ENCODE measurements around the gene CAPRIN2.

- no peak for TF ChIP-seq POLR2A (IDR thresholded peaks at IDR 0.05)
- TF ChIP-seq, protein P1, sequence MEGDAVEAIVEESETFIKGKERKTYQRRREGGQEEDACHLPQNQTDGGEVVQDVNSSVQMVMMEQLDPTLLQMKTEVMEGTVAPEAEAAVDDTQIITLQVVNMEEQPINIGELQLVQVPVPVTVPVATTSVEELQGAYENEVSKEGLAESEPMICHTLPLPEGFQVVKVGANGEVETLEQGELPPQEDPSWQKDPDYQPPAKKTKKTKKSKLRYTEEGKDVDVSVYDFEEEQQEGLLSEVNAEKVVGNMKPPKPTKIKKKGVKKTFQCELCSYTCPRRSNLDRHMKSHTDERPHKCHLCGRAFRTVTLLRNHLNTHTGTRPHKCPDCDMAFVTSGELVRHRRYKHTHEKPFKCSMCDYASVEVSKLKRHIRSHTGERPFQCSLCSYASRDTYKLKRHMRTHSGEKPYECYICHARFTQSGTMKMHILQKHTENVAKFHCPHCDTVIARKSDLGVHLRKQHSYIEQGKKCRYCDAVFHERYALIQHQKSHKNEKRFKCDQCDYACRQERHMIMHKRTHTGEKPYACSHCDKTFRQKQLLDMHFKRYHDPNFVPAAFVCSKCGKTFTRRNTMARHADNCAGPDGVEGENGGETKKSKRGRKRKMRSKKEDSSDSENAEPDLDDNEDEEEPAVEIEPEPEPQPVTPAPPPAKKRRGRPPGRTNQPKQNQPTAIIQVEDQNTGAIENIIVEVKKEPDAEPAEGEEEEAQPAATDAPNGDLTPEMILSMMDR (IDR thresholded peaks at IDR 0.05) = no peak
Measured at GRCh38 chr12:30753751-30754382, 884 bp downstream of the CAPRIN2 start.

All from testis (tissue), 2 donors.